HG03460 (cell line): Measurements from ENCODE around the gene SPOCD1.

Source experiments
- ATAC-seq: cut with Tn5 transposase; IDR thresholded peaks from one replicate; pipeline ENCODE4 v1.9.1; 2021; ENCODE audit not compliant: unreplicated experiment

The SPOCD1 gene

DNA sequence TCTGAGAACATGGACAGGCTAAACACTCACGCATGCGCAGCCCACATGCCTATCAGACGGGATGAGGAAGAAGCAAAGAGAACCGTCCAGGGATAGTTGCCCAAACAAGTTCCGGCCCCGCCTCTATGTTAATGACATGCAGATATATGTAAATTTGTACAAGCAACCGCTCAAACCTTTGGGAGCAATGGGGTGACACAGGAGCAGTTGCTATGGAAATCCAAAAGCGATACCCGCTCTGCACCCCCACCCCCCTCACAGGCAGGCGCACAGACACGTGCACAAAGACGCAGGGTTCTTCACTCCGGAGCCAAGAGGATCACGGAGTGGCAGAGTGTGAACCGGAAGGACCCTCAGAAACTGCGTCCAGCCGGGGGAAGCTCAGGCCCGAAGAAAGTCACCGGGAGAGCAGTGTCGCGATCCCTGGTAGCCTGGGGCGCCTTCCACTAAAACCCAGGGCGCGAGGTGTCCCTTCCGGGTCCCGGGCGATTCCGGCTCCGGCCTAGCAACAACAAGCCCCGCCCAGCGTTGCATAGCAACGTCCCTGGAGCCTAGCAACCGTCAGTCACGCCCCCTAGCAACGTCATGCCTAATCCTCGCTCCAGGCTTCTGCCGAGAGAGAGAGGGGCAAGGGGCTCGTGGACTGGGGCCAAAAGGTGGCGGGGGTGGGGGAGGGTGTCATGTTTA lies 27.5 kb downstream of the SPOCD1 start:
- ATAC-seq = peak; percentile 74

DNA sequence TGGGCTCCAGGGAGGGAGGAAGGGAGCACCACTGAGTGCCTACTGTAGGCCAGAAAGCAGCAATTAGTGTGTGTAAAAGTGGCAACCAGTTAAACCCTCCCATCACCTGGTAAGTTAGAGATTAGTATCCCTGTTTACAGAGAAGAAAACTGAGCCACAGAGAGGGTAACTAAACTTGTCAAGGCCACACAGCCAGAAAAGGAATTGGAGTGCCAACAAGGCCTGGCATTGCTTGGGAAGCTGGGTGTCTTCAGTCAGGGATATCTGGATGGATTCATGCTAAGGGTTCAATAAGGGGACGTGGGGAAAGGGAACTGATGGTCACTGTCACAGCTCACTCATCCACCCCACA lies 28.1 kb downstream of the SPOCD1 start:
- no peak for ATAC-seq

DNA sequence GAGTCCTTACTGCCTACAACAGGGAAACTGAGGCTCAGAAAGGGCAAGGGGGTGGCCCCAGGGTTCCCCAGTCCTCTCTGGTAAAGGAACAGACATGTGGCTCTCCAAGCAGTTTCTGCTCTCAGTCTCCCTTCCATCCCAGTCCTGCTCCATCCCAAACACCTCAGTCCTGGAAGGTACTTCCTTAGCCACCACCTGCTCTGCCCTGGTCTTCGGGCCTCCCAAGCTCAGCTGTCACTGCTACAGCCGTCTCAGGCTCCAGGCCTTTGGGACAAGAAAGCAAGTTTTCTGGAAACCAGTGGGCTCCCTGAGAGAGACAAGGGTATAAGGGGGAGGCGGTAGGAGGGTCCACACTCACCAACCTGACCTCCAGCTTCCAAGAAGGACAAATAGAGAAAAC lies 28.6 kb downstream of the SPOCD1 start:
- no peak for ATAC-seq

DNA sequence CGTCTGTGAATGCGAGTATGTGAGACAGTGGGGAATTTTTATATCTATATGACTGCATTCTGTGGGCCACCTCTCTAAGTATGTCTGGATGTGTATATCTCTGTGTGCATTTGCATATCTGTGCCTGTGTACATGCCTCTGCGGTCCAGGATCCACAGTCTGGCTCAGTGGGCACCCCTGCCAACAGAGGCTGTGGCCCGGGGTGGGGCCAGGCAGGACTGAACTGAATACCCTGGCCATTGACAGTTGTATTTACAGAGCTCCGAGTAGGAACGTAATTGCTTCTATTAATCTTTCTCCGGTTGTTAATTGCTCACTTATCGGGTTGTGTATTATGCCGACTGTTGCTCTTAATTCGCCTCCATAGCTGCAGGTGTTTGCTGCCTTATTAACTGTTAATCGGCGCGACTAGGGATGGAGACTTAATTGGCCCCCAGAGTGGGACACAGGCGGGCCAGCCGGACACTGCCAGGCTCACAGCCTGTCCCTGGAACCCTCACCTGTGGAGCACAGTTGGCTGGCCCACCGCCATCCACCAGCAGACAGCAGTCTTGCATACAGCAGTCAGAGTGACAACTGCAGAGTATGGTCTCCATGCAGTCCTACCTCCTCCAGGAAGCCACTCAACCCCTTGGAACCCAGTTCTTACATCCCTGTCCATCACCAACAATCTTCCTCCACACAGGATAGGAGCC lies 29.3 kb downstream of the SPOCD1 start:
- ATAC-seq = no peak

DNA sequence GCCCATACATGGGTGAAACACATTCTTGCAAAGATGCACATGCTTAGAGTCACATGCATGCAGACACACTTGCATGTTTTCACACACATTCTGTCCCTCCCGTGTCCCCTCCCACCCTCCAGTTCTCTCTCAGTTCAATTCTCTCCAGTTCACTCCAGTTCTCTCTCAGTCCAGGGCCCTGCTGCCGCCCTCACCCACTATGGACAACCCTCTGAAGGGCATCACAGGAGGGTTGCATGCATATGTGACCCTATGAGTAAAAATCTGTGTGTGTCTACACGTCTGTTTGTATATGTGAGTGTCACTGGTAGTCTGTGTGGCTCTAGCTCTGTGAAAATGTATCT lies 29.9 kb downstream of the SPOCD1 start:
- ATAC-seq = no peak

DNA sequence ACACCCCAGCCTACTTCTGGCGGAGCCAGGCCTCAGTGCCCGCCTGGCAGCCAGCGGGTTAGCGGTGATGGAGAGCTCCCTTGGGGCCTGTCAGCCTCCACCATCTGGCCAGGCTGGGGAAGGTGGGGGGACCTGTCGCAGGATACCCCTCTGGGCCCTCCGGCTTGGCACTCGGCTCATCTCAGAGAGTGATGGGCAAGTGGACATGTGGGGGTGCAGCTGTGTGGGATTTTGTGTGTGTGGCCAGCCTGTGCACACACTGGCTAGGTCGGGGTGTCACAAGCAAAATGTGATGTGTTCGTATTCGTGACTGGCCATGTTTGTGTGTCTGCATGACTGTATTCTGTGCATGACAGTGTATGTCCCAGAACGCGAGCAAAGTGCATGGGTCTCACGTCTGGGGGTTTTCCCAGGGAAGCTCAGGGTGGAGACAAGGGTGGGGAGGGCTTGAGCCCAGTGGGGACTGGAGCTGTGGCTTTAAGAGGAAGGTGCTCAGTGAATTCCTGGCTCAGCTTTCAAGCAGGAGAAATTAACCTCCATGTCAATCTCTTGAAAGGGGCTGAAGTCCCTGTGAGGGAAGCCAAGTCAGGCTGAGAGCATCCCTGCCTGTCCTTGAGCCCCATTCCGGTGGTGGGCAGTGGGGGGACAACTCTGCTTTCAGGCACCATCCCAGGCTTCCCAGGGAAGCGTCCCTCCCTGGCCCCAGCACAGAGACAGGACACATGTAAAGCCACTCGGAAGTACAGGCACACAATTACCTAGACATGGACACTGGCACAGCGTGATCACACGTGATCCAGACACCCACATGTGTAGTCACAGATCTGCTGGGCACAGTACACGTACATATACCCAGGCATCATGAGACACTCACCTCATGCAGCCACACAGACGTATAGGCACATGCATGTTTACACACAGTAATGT lies 30.5 kb downstream of the SPOCD1 start:
- ATAC-seq = no peak

DNA sequence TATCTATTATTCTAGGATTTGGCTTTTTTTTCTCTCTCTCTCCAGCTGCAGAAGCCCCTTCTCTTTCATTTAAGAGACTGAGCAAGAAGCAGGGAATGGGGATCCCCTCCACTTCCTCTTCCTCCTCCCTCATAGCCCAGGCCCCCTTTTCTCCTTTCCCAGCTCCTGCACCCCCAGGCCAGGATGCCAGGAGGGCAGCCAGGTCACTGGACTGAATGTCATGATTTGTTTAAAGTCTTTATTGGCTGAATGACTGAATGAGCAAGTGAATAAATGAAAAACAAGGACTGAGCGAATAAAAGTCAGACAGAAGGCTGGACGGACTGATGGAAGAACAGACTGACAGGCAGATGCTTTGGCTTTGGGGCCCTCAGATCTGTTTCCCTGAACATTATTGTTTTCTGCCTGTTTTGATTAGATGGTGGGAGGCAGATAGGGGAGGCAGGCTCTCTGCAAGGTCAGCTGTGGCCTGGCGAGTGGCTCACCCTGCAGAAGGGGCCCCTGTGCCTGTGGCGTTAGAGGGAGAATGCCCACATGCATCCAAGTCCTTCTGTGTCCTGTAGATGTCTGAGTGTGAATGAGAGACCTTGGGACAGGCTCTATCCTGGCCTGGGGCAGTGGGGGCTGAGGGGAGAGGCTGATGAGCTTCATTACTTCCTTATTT lies 31.3 kb downstream of the SPOCD1 start:
- no peak for ATAC-seq

DNA sequence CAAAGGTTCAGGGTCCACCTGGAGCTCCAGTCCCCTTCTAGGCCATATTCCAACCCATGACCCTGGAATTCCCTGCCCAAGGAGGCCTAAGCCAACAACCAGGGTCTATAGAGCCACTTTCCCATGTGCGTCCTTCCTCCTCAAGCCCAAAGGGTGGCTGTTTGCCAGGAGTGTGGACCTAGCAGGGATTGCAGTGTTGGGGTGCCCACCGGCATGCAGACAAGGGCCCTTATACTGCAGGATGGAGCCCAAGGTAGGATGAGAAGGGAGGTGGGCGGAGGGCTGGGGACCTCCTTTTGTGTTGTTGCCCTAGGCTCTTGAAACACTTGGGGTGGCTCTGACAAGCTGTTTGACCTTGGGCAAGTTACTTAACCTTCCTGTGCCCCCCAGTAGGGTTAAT lies 32.0 kb downstream of the SPOCD1 start:
- ATAC-seq = no peak

DNA sequence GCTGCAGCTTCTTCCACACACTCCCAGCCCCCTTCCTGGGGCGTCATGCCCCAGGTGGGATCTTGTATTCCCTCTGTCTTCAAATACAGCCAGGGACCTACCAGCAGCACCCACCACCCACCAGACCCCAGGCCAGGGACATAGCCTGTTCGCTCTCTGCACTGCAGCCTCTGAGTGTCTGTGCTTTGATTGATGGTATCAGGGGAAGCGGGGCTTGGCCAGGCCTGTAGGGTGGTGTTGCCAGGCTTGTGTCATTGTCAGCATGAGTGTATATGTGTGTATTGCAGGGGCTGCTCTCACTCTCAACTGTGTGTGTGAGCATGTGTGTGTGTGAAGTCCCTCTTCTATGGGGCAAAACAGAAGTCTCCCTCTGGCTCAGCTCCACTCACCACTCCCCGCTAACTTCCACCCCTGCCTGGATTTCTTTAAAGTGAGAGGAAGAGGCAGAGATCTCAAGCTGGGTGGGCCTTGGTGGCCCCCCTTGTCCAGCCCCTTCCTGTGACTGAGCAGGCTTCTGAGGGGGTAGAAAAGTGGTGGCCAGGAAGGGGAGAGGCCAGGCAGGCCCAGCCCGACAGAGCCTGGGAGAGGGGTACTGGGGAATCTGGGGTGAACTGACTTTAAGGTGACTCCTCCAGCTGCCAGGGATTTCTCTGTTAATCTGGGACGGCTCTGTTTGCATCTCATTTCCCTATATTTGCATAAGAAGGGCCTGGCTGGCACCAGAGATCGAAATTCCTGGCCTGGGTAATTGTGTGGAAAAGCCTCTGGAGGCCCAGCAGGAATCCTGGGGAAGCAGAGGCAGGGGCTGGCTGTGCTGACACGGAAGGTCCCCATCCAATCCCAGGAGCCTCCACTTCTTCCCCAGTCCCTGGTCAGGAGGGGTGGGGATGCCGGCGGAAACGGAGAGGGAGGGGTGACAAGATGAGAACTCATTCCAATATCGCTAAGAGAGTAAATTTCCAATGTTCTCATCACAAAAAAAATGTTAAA lies 33.1 kb downstream of the SPOCD1 start:
- ATAC-seq = no peak

DNA sequence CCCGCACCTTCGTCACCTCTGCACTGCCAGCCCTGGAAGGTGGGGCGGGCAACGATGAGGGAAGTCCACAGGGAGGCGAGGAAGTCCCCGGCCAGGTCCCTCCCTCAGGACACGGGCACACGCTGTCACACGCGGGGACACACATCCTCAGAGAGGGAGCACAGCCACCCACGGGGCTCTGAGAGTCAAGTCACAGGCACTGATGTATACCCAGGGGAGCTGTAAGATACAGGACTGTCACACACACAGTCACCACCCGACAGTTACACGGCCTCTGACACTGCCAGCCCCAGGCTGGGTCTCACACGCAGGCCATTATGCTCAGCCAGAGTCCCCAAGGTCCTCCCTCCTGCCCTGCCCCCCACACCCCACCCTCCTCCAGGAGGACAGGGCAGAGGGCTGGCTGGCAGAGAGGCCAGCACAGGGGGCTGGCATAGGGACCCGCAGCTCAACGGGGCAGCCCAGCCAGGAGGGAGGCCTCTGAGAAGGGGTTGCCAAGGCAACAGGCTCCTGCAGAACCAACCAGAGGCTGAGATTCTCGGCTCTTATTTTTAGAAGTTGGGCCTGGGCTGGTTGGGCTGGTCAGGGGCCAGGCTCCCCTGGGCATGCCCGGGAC lies 34.0 kb downstream of the SPOCD1 start:
- ATAC-seq = no peak

DNA sequence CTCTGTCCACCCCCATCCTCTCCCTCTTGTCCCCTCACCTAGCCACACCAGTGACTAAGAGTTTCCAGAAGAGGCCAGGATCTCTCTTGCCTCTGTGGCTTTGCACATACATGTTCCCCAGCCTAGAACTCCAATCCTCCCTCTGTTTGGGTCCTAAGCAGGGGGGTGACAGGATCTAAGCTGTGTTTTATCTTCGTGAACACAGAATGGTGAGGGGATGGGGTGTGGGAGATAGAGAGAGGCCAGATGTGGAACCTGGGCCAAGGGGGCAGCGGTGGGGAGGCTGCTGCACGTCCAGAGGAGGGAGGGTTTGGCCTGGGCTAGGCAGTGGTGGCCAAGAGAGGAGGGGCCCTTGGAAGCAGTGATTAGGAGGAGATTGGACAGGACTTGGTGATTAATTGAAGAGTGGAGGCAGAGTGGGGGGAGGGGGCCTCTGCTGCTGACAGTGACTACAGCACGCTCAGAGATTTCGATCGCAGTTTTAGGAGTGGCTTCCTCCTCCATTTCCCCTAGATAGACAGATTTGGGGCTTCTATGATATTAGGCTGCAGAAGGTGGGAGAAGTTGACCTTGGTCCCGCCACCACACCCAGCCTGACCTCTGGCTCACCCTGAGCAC lies 34.6 kb downstream of the SPOCD1 start:
- ATAC-seq = no peak

DNA sequence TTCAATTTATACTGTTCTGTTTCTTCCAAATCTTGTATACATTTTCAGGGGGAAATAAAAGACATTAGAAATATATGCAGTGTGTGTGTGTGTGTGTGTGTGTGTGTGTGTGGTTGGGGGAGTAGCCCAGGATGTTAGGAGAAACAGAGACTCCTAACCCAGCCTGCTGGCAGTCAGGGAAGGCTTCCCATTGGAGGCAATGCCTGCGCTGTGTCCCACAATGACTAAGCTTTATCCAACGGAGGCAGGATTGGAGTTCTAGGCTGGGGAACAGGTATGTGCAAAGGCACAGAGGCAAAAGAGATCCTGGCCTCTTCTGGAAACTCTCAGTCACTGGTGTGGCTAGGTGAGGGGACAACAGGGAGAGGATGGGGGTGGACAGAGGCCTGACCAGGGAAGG lies 35.2 kb downstream of the SPOCD1 start:
- no peak for ATAC-seq

DNA sequence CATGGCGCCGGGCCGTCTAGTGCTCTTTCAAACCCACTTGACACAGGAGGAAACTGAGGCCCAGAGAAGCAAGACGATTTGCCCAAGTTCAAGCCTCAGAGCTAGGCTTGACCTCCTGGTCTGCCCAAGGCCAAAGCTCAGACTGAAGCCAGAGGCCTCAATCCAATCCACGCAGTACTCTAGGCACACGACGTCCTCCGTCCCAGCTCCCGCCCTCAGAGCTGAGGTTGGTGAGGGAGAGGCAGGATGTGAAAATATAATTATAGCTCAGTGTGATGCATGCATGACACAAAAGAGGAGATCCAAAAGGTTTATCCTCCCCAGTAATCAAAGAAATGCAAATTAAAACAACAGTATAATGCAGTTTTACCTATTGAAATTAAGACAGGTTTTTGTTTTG lies 36.1 kb downstream of the SPOCD1 start:
- ATAC-seq = no peak

DNA sequence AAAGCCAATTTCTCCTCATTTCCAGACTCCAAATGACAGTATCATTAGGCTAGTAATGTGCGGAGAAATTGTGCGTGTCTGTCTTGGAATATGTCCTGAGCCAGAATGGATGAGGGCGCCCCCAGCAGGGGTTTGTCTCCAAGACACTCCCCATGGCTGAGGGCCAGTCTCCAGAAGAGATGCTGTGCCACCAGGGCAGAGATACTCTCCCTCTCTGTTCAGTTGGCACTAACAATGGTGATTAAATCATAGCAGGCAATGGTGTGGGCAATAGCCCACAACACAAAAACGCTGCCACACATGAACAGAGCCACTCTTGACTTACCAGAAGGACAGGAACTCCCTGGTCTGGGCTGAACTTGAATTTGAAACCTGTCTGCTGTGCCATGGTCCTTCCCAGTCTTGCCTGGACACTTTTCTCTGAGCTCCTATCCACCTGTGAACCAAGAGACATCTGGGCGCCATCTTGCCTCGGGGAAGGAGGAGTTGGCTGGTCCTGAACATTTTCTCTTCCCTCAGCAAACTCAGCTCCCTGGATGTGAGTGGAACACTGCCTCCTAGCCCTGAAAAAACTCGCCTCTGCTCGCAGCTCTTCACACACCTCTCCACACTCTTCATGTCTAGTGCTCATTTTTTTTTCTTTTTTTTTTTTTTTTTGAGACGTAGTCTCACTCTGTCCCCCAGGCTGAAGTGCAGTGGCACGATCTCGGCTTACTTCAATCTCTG lies 36.9 kb downstream of the SPOCD1 start:
- no peak for ATAC-seq

DNA sequence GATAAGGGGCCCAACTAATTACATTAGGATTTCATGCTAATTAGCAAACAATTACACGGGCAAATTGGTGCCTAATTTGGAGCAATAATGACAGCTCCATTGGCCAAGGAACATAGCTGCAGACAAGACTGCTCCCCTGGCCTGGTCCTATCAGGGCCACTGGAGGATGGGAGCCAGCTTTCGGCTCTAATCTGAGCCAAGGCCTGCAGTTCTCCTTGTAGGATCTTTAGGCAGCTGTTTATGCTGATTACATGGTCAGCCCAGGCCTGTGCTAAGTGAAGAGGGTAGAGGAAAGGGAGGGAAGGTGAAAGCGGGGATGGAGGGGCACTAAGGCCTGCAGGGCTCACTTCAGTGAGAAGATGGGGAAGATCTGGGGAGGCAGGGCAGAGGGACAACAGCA lies 39.3 kb downstream of the SPOCD1 start:
- ATAC-seq = no peak

DNA sequence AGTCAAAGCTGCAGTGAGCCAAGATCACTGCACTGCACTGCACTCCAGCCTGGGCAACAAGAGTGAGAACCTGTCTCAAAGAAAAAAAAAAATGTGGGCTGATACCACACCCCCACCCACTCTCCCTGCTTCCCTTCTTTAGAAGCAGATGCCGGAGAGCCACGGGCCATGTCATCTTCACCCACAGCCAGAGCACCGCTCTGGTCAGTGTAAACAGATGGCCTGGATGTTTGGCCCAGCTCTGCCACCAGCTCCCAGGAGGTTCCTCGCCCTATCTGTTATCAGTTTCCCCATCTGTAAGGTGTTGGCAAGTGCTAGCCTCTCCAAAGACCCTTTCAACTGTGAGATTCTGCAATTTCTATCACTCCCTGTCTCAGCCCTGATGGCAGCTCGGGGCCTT lies 39.8 kb downstream of the SPOCD1 start:
- ATAC-seq = no peak

DNA sequence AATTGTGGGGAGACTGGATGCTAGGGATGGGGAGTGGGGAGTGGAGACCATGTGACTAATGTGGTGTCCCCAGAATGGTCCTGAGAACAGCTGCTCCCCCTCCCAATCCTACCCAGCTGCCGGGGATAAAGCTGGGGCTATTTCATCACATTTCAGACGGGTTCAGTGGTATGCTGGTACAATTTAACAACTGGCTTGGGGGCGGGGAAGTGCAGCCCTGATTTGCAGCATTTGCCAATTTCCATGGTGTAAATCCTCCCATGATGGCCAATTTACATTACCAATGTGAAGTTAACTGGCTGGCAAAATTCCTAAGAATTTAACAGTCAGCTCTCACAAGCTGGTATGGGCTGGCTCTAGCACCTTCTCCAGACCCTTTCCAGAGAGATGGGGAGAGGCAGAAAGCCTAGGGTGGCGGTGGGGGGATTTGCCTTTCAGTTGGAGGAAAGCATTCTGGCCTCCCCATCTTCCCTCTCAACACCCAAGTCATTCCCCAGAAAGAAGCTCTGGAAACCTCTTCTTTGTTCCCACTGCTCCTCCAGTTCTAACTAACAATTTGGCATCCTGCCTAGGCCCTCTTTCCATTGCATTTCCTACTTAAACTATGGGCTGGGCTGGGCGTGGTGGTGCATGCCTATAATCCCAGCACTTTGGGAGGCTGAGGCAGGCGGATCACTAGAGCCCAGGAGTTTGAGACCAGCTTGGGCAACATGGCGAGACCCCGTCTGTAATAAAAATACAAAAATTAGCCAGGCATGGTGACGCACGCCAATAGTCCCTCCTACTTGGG lies 40.4 kb downstream of the SPOCD1 start:
- no peak for ATAC-seq

DNA sequence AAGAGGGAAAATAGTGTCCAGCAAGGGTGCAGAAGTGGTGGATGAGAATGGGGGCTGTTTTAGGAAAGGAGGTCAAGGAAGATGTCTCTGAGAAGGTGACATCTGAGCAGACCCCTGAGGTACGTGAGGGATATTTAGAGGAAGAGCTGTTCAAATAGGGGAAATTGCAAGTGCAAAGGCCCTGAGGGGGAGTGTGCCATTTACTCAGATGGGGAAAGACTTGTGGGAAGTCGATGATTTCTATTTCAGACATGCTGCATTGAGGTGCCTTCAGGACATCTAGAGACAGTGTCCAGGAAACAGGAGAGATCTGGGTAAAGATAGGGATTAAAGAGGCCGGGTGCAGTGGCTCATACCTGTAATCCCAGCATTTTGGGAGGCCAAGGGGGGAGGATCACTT lies 41.3 kb downstream of the SPOCD1 start:
- ATAC-seq = no peak
